CD4-positive, CD25-positive, alpha-beta regulatory T cell (primary cell): ENCODE measurements around the gene GLRX. TPM values are rescaled to one million over a fixed set of nuclear protein-coding genes. Genes with fewer than 3 reads are reported as not detected.
A peak's percentile ranks its signal among the peaks of the same experiment; 100 is the strongest.

Source experiments
- ATAC-seq, 2 donors: fragments of 150-1000 bp; cut with Tn5 transposase; one replicate each; pipeline ENCODE4 v1.10.0; 2021; ENCODE audit warnings: low read depth in 2 of 2, moderate number of reproducible peaks in 2 of 2, moderate library complexity in 1 of 2
- DNase-seq, 3 donors: peaks; one replicate each; pipeline versions ENCODE4 v3.0.0 to v3.0.0-alpha.2; 2012 to 2022; ENCODE audit warnings: mixed read lengths in 1 of 3
- H3K27ac ChIP-seq: one replicate; pipeline ENCODE4 v1.7.0; 2013; ENCODE audit warnings: mild to moderate bottlenecking, low read length; ENCODE audit not compliant: insufficient read depth, poor library complexity, severe bottlenecking
- H3K27me3 ChIP-seq: one replicate; pipeline ENCODE4 v1.7.0; 2013; ENCODE audit warnings: low read length; ENCODE audit not compliant: control insufficient read depth, insufficient read depth
- H3K36me3 ChIP-seq: one replicate; pipeline ENCODE4 v1.7.0; 2013; ENCODE audit warnings: mild to moderate bottlenecking, low read length, moderate library complexity; ENCODE audit not compliant: control insufficient read depth, insufficient read depth
- H3K4me1 ChIP-seq: 2 replicates; pipeline ENCODE4 v1.7.0; 2013; ENCODE audit warnings: mild to moderate bottlenecking, low read length; ENCODE audit not compliant: insufficient read depth, control insufficient read depth, poor library complexity, severe bottlenecking
- H3K4me3 ChIP-seq: one replicate; pipeline ENCODE4 v1.7.0; 2013; ENCODE audit warnings: low read depth, mild to moderate bottlenecking, low read length, moderate library complexity
- H3K9me3 ChIP-seq, 2 experiments: 1 replicate in 1 of 2; 2 replicates in 1 of 2; pipeline ENCODE4 v1.7.0; 2013; ENCODE audit warnings: low read length in 2 of 2, mild to moderate bottlenecking in 1 of 2, moderate library complexity in 1 of 2; ENCODE audit not compliant: control insufficient read depth in 2 of 2
- H3K27ac Mint-ChIP-seq, 3 donors: one replicate each; pipeline ENCODE4 v1.8.0; 2020 to 2022; ENCODE audit warnings: mild to moderate bottlenecking in 3 of 3, mixed read lengths in 3 of 3, moderate library complexity in 2 of 3
- H3K27me3 Mint-ChIP-seq: one replicate; pipeline ENCODE4 v1.8.0; 2022; ENCODE audit warnings: mild to moderate bottlenecking, mixed read lengths
- H3K36me3 Mint-ChIP-seq: one replicate; pipeline ENCODE4 v1.8.0; 2020; ENCODE audit warnings: mixed read lengths
- H3K4me1 Mint-ChIP-seq, 4 donors: one replicate each; pipeline ENCODE4 v1.8.0; 2020 to 2022; ENCODE audit warnings: mixed read lengths in 4 of 4, mild to moderate bottlenecking in 1 of 4
- H3K4me3 Mint-ChIP-seq, 4 donors: one replicate each; pipeline ENCODE4 v1.8.0; 2020 to 2022; ENCODE audit warnings: mild to moderate bottlenecking in 4 of 4, mixed read lengths in 4 of 4, moderate library complexity in 3 of 4
- H3K9me3 Mint-ChIP-seq, 7 donors: one replicate each; pipeline ENCODE4 v1.8.0; 2020 to 2022; ENCODE audit warnings: mixed read lengths in 7 of 7, mild to moderate bottlenecking in 3 of 7, moderate library complexity in 2 of 7
- polyA plus RNA-seq, 4 donors: library from polyadenylated mRNA; unstranded; fragments of 300-500 nt; fragmentation: Illumina TruSeq; gene quantifications; one replicate each; pipeline ENCODE4 v1.2.3, GENCODE V29; 2021
- total RNA-seq: library from RNA; stranded (reverse); gene quantifications from one replicate; pipeline ENCODE4 v1.2.3, GENCODE V29; 2022

The GLRX gene
- total and polyA plus RNA-seq, 5 donors from 2014 or later: 82.9 to 399 (median 323) TPM

DNA sequence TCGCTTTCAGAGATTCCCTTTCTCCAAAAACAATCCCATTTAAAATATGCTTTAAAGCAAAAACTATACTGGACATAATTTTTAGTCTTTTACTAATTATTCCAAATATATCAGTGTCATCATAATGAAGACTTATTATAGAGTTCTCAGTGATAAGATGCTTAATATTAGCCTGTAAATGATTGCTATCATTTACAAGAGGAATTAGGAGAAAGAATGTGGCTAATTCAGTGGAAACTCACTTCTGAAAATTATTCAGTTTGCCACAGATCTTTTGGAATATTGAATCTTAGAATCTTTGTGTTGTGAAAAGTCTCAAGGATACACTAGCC, 24.7 kb upstream of the GLRX start:
- no peaks in the 10 kb centered on the region for H3K9me3 ChIP-seq
- H3K27me3 ChIP-seq: peaks cover 4% of the 10 kb centered on the region
- peaks cover 13% of the 10 kb centered on the region for H3K4me1 ChIP-seq
- H3K4me3 ChIP-seq: no peak overlapping the region
- H3K4me3 Mint-ChIP-seq: no peak overlapping the region
- no peak overlapping the region for H3K27ac Mint-ChIP-seq
- no peaks in the 10 kb centered on the region for H3K36me3 ChIP-seq
- no peak for DNase-seq
- H3K27ac ChIP-seq: no peak overlapping the region
- ATAC-seq: no peak
- H3K4me1 Mint-ChIP-seq: peaks cover 9 to 19% (median 12%) of the 10 kb centered on the region in 4 donors
- no peaks in the 10 kb centered on the region for H3K36me3 Mint-ChIP-seq
- H3K27me3 Mint-ChIP-seq: peaks cover 14% of the 10 kb centered on the region
- no peaks in the 10 kb centered on the region for H3K9me3 Mint-ChIP-seq

DNA sequence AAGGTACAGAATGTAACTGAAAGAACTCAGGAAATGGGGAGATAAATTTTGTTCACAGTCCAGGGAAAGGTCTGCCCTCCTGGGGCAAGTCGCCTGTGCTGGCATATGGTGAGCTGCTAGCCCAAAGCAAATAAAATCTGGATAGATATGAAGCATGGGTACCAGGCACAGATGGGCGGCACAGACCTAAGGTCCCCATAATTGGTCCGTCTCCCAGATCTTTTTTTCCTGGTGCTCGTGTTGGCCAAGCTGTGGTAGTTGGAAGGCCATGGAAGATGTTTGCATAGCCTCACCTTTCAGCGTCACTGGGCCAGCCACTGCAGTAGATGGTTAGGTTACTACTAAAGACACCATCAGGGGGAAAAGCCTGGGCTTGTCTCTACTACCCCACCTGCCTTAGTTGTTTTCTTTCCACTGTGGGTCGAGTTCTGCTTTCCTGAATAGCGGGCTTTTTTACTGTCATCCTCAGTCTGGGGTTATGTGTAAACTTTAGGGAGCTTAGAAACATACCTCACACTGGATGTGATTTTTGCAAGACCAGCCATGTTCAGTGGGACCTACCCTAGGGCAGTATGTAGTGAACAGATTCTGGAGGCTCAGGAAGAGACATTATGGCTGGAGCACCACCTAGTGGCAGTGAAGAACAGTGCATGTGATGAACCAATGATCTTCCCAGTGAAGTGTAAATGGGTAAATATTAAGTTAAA, 24.2 kb upstream of the GLRX start:
- H3K27me3 ChIP-seq: peaks cover 4% of the 10 kb centered on the region
- Mint-ChIP-seq H3K36me3 (no peaks in the 10 kb centered on the region), H3K27me3 (peaks cover 14% of the 10 kb centered on the region), H3K9me3 (no peaks in the 10 kb centered on the region), H3K4me1 (peaks cover 9 to 19% (median 12%) of the 10 kb centered on the region in 4 donors), H3K27ac (no peak overlapping the region), H3K4me3 (no peak overlapping the region)
- no peak overlapping the region for H3K27ac ChIP-seq
- H3K4me3 ChIP-seq: no peak overlapping the region
- ATAC-seq: peak; percentile 80 to 82
- DNase-seq: peak; percentile 47 to 79 (median 73)
- peaks cover 13% of the 10 kb centered on the region for H3K4me1 ChIP-seq
- H3K9me3 ChIP-seq: no peaks in the 10 kb centered on the region
- H3K36me3 ChIP-seq: no peaks in the 10 kb centered on the region

DNA sequence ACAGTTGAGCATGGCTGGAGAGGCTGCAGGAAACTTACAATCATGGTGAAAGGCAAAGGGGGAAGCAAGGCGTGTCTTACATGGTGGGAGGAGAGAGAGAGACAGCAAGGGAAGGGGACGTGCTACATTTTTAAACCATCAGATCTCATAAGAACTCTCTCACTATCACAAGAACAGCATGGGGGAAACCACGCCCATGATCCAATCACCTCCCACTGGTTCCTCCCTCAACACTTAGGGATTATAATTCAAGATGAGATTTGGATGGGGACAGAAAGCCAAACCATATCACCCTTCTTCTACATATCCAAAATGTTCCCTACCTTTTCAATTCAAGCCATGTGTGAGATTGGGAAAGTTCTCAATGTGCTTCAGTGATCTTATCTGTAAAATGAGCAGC, 22.9 kb upstream of the GLRX start:
- no peak for DNase-seq
- H3K36me3 ChIP-seq: no peaks in the 10 kb centered on the region
- Mint-ChIP-seq H3K4me1 (peaks cover 11 to 19% (median 12%) of the 10 kb centered on the region in 4 donors), H3K27ac (peak overlapping the region in 1 of 3 donors; percentile 13), H3K4me3 (no peak overlapping the region), H3K27me3 (peaks cover 14% of the 10 kb centered on the region), H3K9me3 (no peaks in the 10 kb centered on the region), H3K36me3 (no peaks in the 10 kb centered on the region)
- H3K27me3 ChIP-seq: peaks cover 4% of the 10 kb centered on the region
- H3K4me3 ChIP-seq: no peak overlapping the region
- H3K9me3 ChIP-seq: no peaks in the 10 kb centered on the region
- ATAC-seq: no peak
- peaks cover 13% of the 10 kb centered on the region for H3K4me1 ChIP-seq
- H3K27ac ChIP-seq: no peak overlapping the region

DNA sequence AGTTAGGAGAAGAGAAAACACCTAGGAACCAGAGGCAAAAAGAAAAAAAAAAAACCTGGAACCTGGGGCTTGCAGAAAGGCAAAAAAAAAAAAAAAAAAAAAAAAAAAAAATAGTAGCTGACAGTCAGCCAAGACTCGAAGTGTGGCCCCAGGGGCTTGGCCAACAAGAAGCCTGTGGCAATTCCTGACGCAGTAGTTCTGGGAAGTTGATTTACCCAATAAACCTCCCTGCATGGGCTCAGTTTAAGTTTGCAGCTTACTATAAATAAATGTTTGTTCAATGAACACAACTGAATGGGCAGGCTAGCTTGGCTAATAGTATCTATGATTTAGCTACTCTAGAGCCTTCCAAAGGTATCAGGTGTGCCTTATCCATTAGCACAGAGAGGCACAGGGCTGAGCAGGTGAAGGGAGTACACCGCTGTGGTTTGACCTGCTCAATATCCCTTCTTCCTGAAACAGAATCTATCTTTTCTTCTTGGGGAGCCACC, 21.3 kb upstream of the GLRX start:
- Histone ChIP-seq H3K4me3 (no peak overlapping the region), H3K9me3 (no peaks in the 10 kb centered on the region), H3K36me3 (no peaks in the 10 kb centered on the region), H3K27ac (no peak overlapping the region), H3K4me1 (peaks cover 13% of the 10 kb centered on the region), H3K27me3 (peaks cover 4% of the 10 kb centered on the region)
- Mint-ChIP-seq H3K4me1 (peaks cover 12 to 19% (median 14%) of the 10 kb centered on the region in 4 donors), H3K27ac (peak overlapping the region in 1 of 3 donors; percentile 88), H3K4me3 (no peak overlapping the region), H3K36me3 (no peaks in the 10 kb centered on the region), H3K27me3 (peaks cover 14% of the 10 kb centered on the region), H3K9me3 (no peaks in the 10 kb centered on the region)
- ATAC-seq: no peak
- DNase-seq: no peak

DNA sequence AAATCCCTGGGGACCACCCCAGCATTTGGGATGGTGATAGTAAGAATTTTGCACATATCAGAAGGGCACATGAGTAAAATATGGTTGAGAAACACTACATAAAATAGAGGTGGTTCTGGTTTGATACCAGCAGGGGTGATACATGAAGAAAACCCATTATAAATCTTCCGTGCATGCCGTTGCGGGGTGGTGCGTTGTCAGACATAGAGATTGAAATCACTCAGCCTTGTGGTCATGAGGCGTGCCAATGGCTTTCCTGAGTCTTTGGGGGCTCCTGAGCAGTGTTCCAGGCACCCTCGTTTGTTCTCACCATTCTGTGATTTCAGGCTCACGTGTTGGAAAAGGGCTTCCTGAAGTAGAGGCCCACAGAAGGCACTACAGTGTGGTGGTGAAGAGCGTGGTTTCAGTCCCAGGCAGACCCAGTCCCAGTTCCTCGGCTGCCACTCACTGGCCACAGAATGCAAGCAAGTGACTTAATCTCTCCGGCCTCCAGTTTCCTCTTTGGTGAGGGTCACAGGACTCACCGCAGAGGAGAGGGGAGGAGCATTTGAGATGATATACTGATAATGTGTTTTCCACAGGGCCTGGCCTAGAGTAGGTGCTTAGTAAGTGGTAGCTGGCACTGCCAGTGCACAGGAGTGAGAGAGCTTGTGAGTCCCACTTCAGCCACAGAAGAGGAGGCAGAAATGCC, 20.5 kb upstream of the GLRX start:
- DNase-seq (peak; percentile 25 to 80 (median 49)), ATAC-seq (peak; percentile 67 to 75)
- Histone ChIP-seq H3K27ac (no peak overlapping the region), H3K27me3 (peaks cover 2% of the 10 kb centered on the region), H3K4me3 (peak overlapping the region; percentile 13), H3K36me3 (no peaks in the 10 kb centered on the region), H3K4me1 (peaks cover 13% of the 10 kb centered on the region), H3K9me3 (no peaks in the 10 kb centered on the region)
- Mint-ChIP-seq H3K9me3 (no peaks in the 10 kb centered on the region), H3K4me3 (peak overlapping the region; percentile 1 to 61 (median 22)), H3K36me3 (no peaks in the 10 kb centered on the region), H3K4me1 (peaks cover 12 to 19% (median 14%) of the 10 kb centered on the region in 4 donors), H3K27me3 (peaks cover 12% of the 10 kb centered on the region), H3K27ac (peak overlapping the region; percentile 84 to 94 (median 88))

DNA sequence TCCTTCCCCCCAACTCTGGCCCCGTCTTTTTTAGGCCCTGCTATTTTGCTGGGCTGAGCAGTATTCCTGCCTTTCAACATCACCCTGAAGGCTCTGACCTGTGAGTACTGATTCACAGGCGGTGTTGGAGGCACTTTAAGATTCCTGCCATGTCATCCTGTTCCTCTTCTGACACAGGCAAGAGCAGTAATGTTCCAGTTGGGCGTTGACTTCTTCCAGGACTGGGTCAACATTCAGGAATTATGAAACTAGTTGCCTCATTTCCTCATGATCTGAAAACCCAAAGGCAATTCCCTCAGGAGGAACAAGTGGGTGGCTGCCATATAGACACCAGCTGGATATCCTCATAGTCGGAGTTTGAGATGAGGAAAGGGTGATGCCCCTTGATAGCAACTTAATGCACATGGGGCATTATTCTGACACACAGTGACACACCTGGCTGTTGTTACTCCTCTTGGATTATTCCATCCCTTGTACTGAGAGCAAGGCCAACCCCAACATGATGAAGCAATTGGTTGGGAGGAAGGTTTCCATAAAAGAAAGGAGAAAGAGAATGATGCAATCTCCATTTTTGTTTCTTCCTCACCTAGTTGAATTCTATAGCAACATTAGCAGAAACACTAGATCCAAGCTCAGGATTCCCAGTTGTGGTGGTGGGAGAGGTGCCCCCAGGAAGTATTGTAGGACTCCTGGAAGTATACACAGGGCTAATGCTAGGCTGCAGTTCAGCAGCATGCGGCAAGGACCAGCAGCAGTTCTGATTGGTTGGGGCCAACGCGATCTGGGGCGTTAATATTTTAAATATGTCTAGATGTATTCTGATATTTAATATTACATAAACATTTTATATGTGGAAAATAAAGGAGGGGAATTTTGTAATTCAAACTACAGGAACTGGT, 19.6 kb upstream of the GLRX start:
- Histone ChIP-seq H3K27me3 (no peaks in the 10 kb centered on the region), H3K36me3 (no peaks in the 10 kb centered on the region), H3K4me3 (no peak overlapping the region), H3K4me1 (peaks cover 13% of the 10 kb centered on the region), H3K9me3 (no peaks in the 10 kb centered on the region), H3K27ac (no peak overlapping the region)
- peak overlapping the region in 1 of 4 donors; percentile 6 for H3K4me3 Mint-ChIP-seq
- H3K36me3 Mint-ChIP-seq: no peaks in the 10 kb centered on the region
- H3K9me3 Mint-ChIP-seq: no peaks in the 10 kb centered on the region
- H3K4me1 Mint-ChIP-seq: peaks cover 17 to 20% (median 18%) of the 10 kb centered on the region in 4 donors
- DNase-seq: no peak
- peaks cover 10% of the 10 kb centered on the region for H3K27me3 Mint-ChIP-seq
- ATAC-seq: no peak
- H3K27ac Mint-ChIP-seq: peak overlapping the region in 1 of 3 donors; percentile 94

DNA sequence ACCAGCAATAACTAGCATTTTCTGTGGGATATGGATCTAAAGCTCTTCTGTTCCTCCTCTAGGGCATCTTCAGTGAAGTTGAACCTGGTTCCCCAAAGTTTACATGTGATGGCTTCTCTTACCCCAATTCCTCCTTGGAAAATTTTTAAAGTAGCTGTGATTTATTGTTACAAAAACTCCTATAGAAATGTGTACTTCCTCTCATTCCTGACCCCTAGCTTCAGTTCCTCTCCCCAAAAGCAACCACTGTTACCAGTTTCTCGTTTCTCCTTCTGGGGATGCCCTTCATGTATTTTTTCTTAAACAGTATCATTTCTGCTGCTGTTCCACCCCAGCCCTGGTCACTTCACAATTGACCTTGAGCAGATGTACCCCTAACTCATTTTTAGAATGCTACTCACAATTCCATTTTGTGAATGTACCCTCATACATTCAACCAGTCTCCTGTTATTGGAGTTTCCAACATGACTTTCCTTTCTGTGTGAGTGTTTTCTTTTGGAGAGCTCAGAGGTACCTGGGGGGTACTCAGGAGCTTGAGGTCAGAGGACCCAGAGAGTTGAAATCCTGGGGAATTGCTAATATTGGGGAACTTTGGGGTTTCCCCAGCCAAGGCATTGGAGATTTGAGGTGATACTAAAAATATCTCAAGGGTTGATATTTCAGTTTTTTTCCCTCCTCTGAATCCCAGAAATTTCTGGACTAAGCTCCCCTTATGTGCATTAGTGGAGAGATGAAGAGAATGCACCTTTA, 18.6 kb upstream of the GLRX start:
- Histone ChIP-seq H3K27ac (no peak overlapping the region), H3K9me3 (no peaks in the 10 kb centered on the region), H3K27me3 (no peaks in the 10 kb centered on the region), H3K4me3 (no peak overlapping the region), H3K4me1 (peaks cover 20% of the 10 kb centered on the region), H3K36me3 (no peaks in the 10 kb centered on the region)
- peaks cover 17 to 26% (median 23%) of the 10 kb centered on the region in 4 donors for H3K4me1 Mint-ChIP-seq
- DNase-seq (no peak), ATAC-seq (no peak)
- H3K36me3 Mint-ChIP-seq: no peaks in the 10 kb centered on the region
- H3K27ac Mint-ChIP-seq: peak overlapping the region in 2 of 3 donors; percentile 66 to 69
- no peak overlapping the region for H3K4me3 Mint-ChIP-seq
- H3K27me3 Mint-ChIP-seq: peaks cover 10% of the 10 kb centered on the region
- H3K9me3 Mint-ChIP-seq: no peaks in the 10 kb centered on the region
